Stimulated activated naive B cell treated with anti-CD40 and anti-IgM and Interleukin-4, amounts not matched to agents 10 μg/mL and 1 μg/mL and 100 μg/mL, for 72 hours (primary cell): ENCODE measurements around the gene RALGAPA1.

Experiments used
- ATAC-seq, 2 donors: fragments of 150-1000 bp; cut with Tn5 transposase; replicated peaks; 2 replicates each; pipeline ENCODE4 v1.10.0; 2021; ENCODE audit warnings: moderate library complexity in 1 of 2
- DNase-seq: peaks from one replicate; pipeline ENCODE4 v3.0.0; 2021
- H3K27ac Mint-ChIP-seq: one replicate; pipeline ENCODE4 v1.8.0; 2022; ENCODE audit warnings: mild to moderate bottlenecking, mixed read lengths
- H3K27me3 Mint-ChIP-seq, 2 donors: one replicate each; pipeline ENCODE4 v1.8.0; 2022; ENCODE audit warnings: mixed read lengths in 2 of 2
- H3K36me3 Mint-ChIP-seq, 2 donors: one replicate each; pipeline ENCODE4 v1.8.0; 2022; ENCODE audit warnings: mixed read lengths in 2 of 2, mild to moderate bottlenecking in 1 of 2
- H3K4me1 Mint-ChIP-seq, 2 donors: one replicate each; pipeline ENCODE4 v1.8.0; 2022; ENCODE audit warnings: mixed read lengths in 2 of 2, mild to moderate bottlenecking in 1 of 2
- H3K4me3 Mint-ChIP-seq, 2 donors: one replicate each; pipeline ENCODE4 v1.8.0; 2022; ENCODE audit warnings: mild to moderate bottlenecking in 2 of 2, mixed read lengths in 2 of 2, moderate library complexity in 1 of 2
- H3K9me3 Mint-ChIP-seq, 2 donors: one replicate each; pipeline ENCODE4 v1.8.0; 2022; ENCODE audit warnings: mixed read lengths in 2 of 2, mild to moderate bottlenecking in 1 of 2

Gene RALGAPA1

GRCh38 chr14:35565871-35566464 lies 243.1 kb downstream of the RALGAPA1 start:
- Mint-ChIP-seq H3K27me3 (no peaks in the 10 kb centered on the region), H3K36me3 (peaks cover 15 to 16% of the 10 kb centered on the region in 2 donors), H3K4me1 (no peaks in the 10 kb centered on the region), H3K27ac (no peak overlapping the region), H3K9me3 (peaks cover 0 to 1% of the 10 kb centered on the region in 2 donors), H3K4me3 (no peak overlapping the region)
- ATAC-seq (no peak), DNase-seq (no peak)

- Mint-ChIP-seq H3K27me3 (no peaks in the 10 kb centered on the region), H3K9me3 (peaks cover 0 to 1% of the 10 kb centered on the region in 2 donors), H3K4me1 (no peaks in the 10 kb centered on the region), H3K36me3 (peaks cover 5% of the 10 kb centered on the region in 2 donors), H3K4me3 (no peak overlapping the region), H3K27ac (no peak overlapping the region)
- DNase-seq (no peak), ATAC-seq (no peak)
These were observed 250.4 kb downstream of the RALGAPA1 start for GRCh38 chr14:35558680-35559079.

GRCh38 chr14:35557221-35557747 lies 251.8 kb downstream of the RALGAPA1 start:
- Mint-ChIP-seq H3K4me1 (no peaks in the 10 kb centered on the region), H3K27me3 (no peaks in the 10 kb centered on the region), H3K27ac (no peak overlapping the region), H3K9me3 (no peaks in the 10 kb centered on the region), H3K36me3 (peaks cover 1 to 2% of the 10 kb centered on the region in 2 donors), H3K4me3 (no peak overlapping the region)
- DNase-seq (no peak), ATAC-seq (no peak)

- Mint-ChIP-seq H3K4me3 (no peak overlapping the region), H3K27me3 (no peaks in the 10 kb centered on the region), H3K27ac (no peak overlapping the region), H3K36me3 (peaks cover 0 to 3% of the 10 kb centered on the region in 2 donors), H3K4me1 (no peaks in the 10 kb centered on the region), H3K9me3 (no peaks in the 10 kb centered on the region)
- ATAC-seq (no peak), DNase-seq (no peak)
These were observed 252.5 kb downstream of the RALGAPA1 start for GRCh38 chr14:35556548-35556947.

GRCh38 chr14:35553808-35554207 lies 255.3 kb downstream of the RALGAPA1 start:
- Mint-ChIP-seq H3K9me3 (no peaks in the 10 kb centered on the region), H3K4me3 (no peak overlapping the region), H3K27me3 (no peaks in the 10 kb centered on the region), H3K36me3 (peaks cover 0 to 3% of the 10 kb centered on the region in 2 donors), H3K4me1 (no peaks in the 10 kb centered on the region), H3K27ac (no peak overlapping the region)
- no peak for DNase-seq
- ATAC-seq: no peak

GRCh38 chr14:35551081-35551480 lies 258.0 kb downstream of the RALGAPA1 start:
- no peaks in the 10 kb centered on the region for H3K4me1 Mint-ChIP-seq
- H3K36me3 Mint-ChIP-seq: peaks cover 3 to 8% of the 10 kb centered on the region in 2 donors
- H3K27ac Mint-ChIP-seq: no peak overlapping the region
- no peaks in the 10 kb centered on the region for H3K27me3 Mint-ChIP-seq
- ATAC-seq (no peak), DNase-seq (no peak)
- H3K9me3 Mint-ChIP-seq: no peaks in the 10 kb centered on the region
- H3K4me3 Mint-ChIP-seq: no peak overlapping the region

- no peak overlapping the region for H3K4me3 Mint-ChIP-seq
- ATAC-seq (no peak), DNase-seq (no peak)
- H3K4me1 Mint-ChIP-seq: no peaks in the 10 kb centered on the region
- H3K27ac Mint-ChIP-seq: no peak overlapping the region
- H3K36me3 Mint-ChIP-seq: peaks cover 3 to 8% of the 10 kb centered on the region in 2 donors
- H3K27me3 Mint-ChIP-seq: no peaks in the 10 kb centered on the region
- H3K9me3 Mint-ChIP-seq: no peaks in the 10 kb centered on the region
These were observed 259.5 kb downstream of the RALGAPA1 start for GRCh38 chr14:35549551-35549950.

GRCh38 chr14:35543006-35543405 lies 266.1 kb downstream of the RALGAPA1 start:
- peaks cover 11 to 15% of the 10 kb centered on the region in 2 donors for H3K36me3 Mint-ChIP-seq
- DNase-seq (no peak), ATAC-seq (no peak)
- no peak overlapping the region for H3K4me3 Mint-ChIP-seq
- no peaks in the 10 kb centered on the region for H3K27me3 Mint-ChIP-seq
- no peaks in the 10 kb centered on the region for H3K9me3 Mint-ChIP-seq
- H3K27ac Mint-ChIP-seq: no peak overlapping the region
- peaks cover 4 to 7% of the 10 kb centered on the region in 2 donors for H3K4me1 Mint-ChIP-seq

GRCh38 chr14:35539969-35540368 lies 269.1 kb downstream of the RALGAPA1 start:
- DNase-seq: no peak
- ATAC-seq: no peak
- Mint-ChIP-seq H3K4me3 (no peak overlapping the region), H3K4me1 (peaks cover 6 to 17% of the 10 kb centered on the region in 2 donors), H3K36me3 (peaks cover 14 to 19% of the 10 kb centered on the region in 2 donors), H3K9me3 (no peaks in the 10 kb centered on the region), H3K27me3 (peaks cover 16 to 17% of the 10 kb centered on the region in 2 donors), H3K27ac (no peak overlapping the region)

GRCh38 chr14:35535483-35536112 lies 273.5 kb downstream of the RALGAPA1 start:
- Mint-ChIP-seq H3K9me3 (no peaks in the 10 kb centered on the region), H3K27ac (no peak overlapping the region), H3K4me1 (peaks cover 11 to 31% of the 10 kb centered on the region in 2 donors), H3K27me3 (peaks cover 28 to 42% of the 10 kb centered on the region in 2 donors), H3K36me3 (peaks cover 8 to 14% of the 10 kb centered on the region in 2 donors), H3K4me3 (peak overlapping the region; percentile 80)
- ATAC-seq (no peak), DNase-seq (no peak)

- H3K9me3 Mint-ChIP-seq: no peaks in the 10 kb centered on the region
- peaks cover 34 to 48% of the 10 kb centered on the region in 2 donors for H3K27me3 Mint-ChIP-seq
- peak overlapping the region; percentile 80 for H3K4me3 Mint-ChIP-seq
- DNase-seq (peak; percentile 66), ATAC-seq (peak; percentile 85 to 86)
- peaks cover 7 to 13% of the 10 kb centered on the region in 2 donors for H3K36me3 Mint-ChIP-seq
- peaks cover 10 to 29% of the 10 kb centered on the region in 2 donors for H3K4me1 Mint-ChIP-seq
- no peak overlapping the region for H3K27ac Mint-ChIP-seq
These were observed 274.1 kb downstream of the RALGAPA1 start for GRCh38 chr14:35534873-35535482.

- Mint-ChIP-seq H3K27me3 (peaks cover 39 to 55% of the 10 kb centered on the region in 2 donors), H3K4me1 (peaks cover 7 to 24% of the 10 kb centered on the region in 2 donors), H3K9me3 (no peaks in the 10 kb centered on the region), H3K27ac (no peak overlapping the region), H3K4me3 (peak overlapping the region; percentile 82 to 83), H3K36me3 (peaks cover 4 to 7% of the 10 kb centered on the region in 2 donors)
- ATAC-seq: peak; percentile 3 to 19
- no peak for DNase-seq
These were observed 274.8 kb downstream of the RALGAPA1 start for GRCh38 chr14:35534208-35534872.

- H3K4me3 Mint-ChIP-seq: peak within 1 kb of the TSS; percentile 82 to 83
- DNase-seq (peak; percentile 39), ATAC-seq (peak; percentile 78)
- peaks cover 7 to 24% of the 10 kb centered on the region in 2 donors for H3K4me1 Mint-ChIP-seq
- H3K27me3 Mint-ChIP-seq: peaks cover 39 to 62% of the 10 kb centered on the region in 2 donors
- H3K9me3 Mint-ChIP-seq: no peaks in the 10 kb centered on the region
- H3K27ac Mint-ChIP-seq: no peak within 1 kb of the TSS
- peaks cover 4 to 7% of the 10 kb centered on the region in 2 donors for H3K36me3 Mint-ChIP-seq
These were observed 275.5 kb downstream of the RALGAPA1 start, which contains the start of gene INSM2 for GRCh38 chr14:35533357-35534207. INSM2 (plus strand) TSS chr14:35534164; CDS start chr14:35534253, 89 bp downstream.
